Measurements from ENCODE around the gene DEFB124. TPM values are rescaled to one million over a fixed set of nuclear protein-coding genes. Genes with fewer than 3 reads are reported as not detected.
"Not testable (repeated sequence)": the region's sequence is repeated elsewhere in the genome, so short reads cannot be mapped to it uniquely, and the experiment has no call there.

DEFB124 gene, protein sequence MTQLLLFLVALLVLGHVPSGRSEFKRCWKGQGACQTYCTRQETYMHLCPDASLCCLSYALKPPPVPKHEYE
- 0.88 TPM for polyA plus RNA-seq (ENCODE audit: insufficient read length)

DNA sequence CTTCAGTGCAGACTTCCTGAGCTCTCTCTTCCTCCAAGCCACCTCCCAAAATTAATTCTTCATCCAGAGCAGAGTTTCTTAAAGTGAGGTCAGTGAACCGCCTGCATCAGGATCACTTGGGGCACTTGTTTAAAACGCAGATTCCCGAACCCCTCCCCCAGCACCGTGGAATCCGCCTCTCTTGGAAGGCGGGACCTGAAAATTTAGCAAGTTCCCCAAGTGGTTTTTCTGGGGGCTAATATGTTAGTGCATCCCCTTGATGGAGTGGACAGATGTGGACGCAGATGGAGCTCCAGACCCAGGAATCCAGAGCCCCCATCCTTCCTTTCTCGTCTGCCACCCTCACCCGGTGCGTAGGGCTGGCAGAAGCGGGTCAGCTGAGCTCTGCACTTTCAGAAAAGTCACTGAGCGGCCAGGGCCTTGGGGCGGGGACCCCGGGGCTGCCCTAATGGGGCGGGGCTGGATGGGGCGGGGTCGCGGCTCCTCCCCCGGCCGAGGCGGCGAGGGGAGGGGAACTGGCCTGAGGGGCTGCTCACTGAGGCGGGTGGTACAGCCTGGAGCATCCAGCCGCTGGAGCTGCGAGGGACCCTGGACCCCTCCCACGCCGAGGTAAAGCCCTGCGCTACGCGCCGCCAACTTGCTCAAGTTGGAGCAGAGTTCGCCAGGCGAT, at the start of gene DEFB124, which contains the start of gene REM1:
Gene DEFB124, minus strand, starts transcription at position 370 of the 670 bp plus-strand sequence. CDS start 2,114 bp downstream, outside the sequence.
Gene REM1, plus strand, starts transcription at position 531 of the 670 bp plus-strand sequence. CDS start 1,158 bp downstream, outside the sequence.
- peak; percentile 75 for DNase-seq

DNA sequence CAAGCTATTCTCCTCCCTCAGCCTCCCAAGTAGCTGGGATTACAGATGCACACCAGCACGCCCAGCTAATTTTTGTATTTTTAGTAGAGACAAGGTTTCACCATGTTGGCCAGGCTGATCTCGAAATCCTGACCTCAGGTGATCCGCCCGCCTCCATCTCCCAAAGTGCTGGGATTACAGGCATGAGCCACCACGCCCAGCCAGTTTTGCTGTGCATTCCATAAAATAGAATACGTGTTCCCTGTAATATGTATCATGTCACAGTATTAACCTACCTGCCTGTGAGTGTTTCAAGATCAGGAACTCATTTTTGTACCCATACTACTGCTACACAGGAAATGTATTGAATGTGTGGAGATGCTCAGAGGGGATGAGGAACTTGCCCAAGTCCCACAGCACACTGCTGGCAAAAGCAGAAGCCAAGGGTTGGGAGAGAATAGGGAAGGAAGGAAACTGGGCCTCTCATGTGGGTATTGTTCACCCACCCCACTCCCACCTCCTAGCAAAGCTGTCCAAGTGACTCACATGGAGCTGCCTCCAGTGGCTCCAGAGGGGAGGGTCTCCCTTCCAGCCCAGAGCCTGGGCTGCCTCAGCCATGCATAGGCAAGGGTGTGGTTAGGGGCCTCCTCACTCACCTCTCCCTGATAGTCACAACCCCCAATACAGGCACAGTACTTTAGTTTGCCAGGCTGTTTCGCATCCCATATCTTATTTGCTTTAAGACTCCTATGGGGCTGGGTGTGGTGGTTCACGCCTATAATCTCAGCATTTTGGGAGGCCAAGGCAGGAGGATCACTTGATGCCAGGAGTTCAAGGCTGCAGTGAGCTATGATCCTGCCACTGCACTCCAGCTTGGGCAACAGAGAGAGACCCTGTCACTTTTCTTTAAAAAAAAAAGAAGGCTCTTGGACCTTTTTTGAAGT, 48.7 kb upstream of the DEFB124 start:
- no peak for DNase-seq

DNA sequence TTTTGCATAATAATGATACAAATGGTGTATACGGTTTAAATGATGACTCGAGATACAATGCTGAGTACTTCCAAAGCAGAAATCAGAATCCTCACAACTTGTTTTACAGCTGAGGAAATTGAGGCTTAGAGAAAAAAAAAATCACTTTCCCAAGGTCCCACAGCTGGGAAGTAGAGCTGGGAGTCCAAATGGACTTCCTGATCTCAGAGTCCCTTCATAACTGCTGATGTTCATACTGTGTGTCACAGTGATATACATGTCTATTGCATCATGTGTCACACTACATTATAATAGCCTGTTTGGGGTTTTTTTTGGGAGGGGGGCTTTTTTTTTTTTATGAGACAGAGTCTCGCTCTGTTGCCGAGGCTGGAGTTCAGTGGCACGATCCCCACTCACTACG, 47.8 kb upstream of the DEFB124 start:
- no peak for DNase-seq

DNA sequence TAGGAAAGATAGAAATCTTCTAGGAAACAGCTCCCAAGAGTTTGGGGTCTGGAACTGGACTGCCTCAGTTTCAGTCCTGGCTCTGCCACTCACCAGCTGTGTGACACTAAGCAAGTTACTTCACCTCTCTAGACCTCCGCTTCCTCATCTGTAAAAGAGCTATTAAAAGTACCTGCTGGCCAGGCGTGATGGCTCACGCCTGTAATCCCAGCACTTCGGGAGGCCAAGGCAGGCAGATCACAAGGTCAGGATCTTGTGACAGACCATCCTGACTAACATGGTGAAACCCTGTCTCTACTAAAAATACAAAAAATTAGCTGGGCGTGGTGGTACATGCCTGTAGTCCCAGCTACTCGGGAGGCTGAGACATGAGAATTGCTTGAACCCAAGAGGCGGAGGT, 46.3 kb upstream of the DEFB124 start:
- DNase-seq, result not testable (repeated sequence)

DNA sequence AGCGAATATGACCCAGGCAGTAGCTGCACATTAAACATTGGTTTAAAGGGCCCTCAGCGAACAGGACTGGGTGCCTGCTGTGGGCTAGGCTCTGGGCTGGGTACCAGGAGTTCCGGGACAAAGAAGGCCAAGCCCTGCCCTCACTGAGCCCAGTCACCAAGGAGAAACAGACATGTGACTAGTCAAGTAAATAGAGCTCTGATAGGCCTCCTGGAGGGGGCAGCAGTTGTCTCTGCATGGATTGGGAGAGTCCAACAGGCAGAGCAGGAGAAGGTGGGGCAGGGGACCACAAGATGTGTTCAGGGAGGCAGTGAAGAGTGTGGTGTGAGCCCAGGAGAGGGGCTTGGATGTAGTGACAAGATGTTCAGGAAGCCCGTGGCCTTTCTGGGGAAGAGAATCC, 42.4 kb upstream of the DEFB124 start:
- no peak for DNase-seq

DNA sequence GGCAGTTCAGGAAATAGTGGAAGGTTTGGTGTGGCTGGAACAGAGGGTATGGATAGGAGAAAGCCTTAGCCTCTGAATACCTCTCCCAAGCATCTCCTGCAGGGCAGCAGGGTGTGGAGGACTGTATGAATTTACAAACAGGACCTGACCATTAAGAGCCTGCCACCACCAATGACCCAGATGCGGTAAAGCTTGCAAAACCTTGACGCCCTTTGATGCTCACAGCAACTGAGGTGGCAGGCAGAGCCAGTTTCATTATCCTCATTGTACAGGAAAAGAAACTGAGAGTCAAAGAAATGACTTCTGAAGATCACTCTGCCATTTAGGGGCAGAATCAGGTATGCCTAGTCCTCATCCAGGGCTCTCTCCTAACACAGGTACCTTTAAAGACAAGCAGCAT, 41.7 kb upstream of the DEFB124 start:
- DNase-seq, result no peak

DNA sequence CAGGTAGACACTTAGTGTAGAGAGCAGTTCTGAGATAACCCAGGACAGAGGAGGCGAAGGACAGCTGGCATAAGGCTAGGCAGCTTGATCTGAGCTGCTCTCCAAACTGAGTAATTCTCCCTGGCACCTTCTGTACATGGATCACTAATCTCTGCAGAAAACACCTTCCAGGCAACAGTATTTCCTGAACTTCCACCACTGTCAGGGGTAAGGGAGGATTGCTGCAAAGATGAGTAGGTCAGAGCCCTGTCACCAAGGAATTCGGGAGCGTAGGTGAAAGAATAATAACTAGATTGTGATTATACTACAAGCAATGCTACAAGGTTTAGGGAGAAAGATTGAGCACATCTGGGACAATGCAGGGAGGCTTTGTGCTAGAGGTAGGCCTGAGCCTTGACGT, 41.2 kb upstream of the DEFB124 start:
- DNase-seq, result no peak

DNA sequence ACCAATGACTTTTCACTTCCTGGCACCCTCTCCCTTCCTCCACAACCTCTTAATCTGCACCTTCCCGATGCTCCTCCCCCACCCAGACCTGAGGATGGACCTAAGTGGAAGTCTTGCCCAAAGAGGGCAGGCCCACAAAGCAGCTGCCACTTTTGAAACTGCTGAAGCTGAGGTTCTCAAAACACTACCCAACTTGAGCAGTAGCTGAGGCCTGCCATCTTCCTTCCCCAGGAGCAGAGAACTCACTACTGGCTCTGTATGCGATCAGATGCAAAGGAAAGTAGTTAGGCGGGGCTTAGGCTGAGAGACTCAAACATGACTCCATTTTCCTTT, 40.8 kb upstream of the DEFB124 start:
- DNase-seq, result no peak

DNA sequence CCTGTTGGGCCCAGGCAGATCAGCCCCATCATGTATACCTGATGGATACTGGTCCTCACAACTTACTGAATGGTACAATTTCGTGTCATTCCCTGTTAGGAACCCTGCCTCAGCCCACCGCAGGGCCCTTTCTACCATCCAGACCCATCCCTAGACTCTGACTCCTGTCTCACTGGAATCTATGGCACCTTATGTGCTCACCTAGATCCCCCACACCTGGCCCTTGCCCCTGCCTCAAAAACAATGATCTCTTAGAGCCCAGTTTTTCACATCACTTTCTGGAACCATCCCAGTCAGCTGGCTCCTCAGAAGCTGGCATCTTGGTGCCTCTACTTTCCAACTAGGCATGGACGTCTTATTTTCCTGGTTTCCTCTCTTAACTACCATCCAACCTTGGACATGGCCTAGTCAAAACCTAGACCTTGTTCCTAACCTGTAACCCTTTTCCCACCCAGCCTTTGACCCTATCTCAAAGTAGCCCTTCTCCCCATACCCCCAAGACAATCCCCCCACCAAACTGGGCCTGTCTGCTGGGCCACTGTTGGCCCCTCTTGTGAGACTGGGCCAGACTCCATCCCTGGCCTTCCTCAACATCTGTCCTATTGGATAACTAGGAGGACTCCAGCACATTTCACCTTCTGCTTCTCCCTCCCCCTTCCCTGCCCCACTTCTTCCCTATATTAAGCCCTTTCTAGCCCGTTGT, 40.3 kb upstream of the DEFB124 start:
- DNase-seq, result no peak

DNA sequence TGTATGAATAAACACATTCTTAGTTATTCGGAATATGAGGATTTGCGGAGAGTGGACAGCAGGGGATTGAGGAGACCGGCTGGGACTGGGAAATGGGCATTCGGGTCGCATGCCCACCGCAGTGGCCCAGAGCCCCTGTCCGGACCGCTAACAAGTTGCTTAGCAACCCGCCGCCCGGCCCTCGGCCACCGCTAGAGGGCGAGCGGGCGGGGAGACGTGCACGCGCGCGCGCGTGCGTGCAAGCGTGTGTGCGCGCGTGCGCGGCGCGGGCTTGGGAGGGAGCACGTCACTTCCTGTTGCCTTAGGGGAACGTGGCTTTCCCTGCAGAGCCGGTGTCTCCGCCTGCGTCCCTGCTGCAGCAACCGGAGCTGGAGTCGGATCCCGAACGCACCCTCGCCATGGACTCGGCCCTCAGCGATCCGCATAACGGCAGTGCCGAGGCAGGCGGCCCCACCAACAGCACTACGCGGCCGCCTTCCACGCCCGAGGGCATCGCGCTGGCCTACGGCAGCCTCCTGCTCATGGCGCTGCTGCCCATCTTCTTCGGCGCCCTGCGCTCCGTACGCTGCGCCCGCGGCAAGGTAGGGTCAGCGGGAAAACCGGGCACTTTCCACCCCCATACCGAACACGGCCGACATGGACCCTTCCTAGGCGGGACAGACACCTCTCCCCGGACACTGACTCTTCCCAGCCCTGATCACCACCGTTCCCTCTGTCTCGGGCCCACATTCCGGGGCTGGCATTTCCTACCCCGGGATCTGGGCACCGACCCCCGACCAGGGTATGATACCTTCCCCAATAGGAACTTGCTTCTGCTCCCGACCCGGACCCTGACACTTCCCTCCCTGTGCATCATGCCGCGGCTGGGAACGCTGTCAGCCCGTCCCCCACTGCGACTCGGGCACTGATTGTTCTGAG, 39.5 kb upstream of the DEFB124 start, which contains the start of gene HM13:
Gene HM13, plus strand, starts transcription at position 289 of the 918 bp plus-strand sequence. Its CDS starts 110 bp downstream, at position 399.
- DNase-seq, result peak; percentile 97

DNA sequence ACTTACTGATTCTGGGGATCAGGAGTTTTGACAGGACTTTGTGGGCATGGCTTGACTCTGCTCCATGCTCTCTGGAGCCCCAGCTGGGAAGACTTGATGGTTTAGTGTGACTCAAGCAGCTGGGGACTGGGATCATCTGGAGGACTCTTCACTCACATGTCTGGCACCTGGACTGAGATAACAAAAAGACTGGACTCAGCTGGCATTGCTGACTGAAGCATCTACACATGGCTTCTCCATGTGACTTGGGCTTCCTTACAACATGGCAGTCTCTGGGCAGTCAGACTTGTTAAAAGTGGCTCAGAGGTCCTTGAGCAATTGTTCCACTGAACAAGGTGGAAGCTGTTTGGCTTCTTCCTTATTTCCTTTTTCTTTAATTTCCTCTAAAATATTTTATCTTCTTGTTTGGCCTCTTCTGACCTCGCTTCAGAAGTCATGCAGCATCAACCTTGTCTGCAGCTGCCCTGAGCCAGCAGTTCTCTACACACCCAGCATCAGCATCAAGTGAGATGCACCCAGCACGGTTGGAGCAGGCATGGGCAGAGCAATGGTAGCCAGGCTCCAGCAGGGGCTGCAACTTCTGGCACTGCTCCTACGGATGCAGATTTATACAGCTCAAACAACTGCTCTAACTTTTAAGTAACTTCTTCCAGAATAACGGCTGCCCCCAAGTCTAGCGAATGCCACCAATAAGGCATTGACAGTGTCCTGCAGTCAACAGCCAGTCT, 33.8 kb upstream of the DEFB124 start:
- no peak for DNase-seq

DNA sequence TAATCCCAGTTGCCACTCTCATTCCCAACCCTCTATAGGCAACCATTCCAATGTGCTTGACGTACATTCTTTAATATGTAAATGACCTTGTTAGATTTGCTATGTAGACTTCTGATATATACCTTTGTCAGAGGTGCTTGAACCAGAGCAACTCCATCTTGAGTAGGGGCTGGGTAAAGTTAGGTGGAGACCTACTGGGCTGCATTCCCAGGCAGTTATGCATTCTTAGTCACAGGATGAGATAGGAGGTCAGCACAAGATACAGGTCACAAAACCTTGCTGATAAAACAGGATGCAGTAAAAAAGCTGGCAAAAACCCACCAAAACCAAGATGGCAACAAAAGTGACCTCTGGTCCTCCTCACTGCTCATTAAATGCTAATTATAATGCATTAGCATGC, 31.0 kb upstream of the DEFB124 start:
- DNase-seq, result no peak

DNA sequence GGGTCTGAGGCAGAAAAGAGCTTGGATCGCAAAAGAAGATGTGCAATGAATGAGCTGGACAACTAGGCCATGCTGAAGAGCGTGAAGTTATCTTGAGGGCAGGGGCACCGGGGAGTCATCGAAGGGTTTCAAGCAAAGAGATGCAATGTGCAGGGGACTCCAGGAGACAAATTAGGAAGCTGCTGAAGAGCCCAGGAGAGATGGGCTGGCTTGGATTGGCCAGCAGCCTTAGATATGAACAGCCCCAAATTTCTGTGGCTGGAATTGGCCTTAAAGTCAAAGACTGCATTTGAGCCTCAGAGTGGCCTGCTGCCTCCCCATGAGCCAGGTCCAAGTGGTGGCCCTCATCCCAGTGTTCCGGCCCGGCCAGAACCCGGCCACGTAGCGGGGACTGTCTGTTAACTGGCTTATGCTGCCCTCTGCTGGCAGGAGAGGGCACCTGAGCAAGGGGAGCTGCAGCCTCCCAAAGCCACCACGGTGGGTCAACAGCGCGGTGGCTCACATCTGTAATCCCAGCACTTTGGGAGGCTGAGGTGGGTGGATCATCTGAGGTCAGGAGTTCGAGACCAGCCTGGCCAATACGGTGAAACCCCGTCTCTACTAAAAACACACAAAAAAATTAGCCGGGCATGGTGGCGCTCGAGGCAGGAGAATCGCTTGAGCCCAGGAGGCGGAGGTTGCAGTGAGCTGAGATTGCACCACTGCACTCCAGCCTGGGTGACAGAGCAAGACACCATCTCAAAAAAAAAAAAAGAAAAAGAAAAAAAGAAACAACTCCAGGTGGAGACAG, 28.2 kb upstream of the DEFB124 start:
- DNase-seq, result peak; percentile 91

DNA sequence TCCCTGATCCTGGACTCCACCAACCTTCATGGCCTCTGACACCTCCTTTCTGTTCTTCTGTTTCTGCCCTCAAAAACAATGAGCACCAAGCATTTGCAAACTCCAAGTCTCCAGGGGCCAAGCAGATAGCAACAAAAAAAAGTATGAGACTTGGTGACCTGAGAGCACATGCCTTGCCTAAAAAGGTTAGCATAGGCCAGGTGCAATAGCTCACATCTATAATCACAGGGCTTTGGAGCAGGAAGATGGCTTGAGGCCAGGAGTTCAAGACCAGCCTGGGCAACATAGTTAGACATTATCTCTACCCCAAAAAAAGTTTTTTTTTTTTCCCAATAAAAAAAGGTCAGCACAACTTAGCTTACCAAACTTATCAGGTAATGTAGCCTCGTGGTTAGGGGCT, 25.6 kb upstream of the DEFB124 start:
- no peak for DNase-seq

DNA sequence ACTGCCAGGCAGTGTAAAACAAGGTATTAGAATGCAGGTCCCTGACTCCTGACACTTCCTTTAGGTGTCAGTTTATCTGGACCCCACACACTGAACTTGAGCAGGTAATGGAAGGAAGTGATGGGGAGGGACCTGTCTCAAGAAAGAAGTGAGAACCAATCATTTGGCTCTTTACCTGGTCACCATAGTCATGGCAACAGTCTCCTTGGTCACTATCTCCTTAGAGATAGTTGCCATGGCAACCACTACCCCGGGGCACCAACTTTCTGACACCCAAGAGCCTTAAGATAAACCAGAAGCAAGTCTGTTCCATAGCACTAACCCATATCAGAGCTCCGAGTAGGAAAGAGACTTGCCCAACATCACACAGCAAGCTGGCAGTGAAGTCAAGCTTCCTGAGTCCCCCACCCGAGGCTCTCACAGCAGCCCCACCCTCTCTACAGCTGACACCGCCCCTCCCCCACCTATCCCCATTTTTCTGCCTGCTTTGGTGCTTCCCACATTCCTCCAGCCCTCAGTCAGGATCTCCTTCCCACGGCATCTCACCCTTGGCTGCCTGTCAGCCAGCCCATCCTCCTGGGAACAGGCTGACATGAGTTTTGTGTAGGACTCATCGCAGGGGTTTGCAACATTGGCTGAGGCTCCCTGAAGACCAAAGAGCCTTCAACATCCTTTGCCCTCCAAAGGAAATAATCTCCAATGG, 23.1 kb upstream of the DEFB124 start:
- DNase-seq, result no peak

DNA sequence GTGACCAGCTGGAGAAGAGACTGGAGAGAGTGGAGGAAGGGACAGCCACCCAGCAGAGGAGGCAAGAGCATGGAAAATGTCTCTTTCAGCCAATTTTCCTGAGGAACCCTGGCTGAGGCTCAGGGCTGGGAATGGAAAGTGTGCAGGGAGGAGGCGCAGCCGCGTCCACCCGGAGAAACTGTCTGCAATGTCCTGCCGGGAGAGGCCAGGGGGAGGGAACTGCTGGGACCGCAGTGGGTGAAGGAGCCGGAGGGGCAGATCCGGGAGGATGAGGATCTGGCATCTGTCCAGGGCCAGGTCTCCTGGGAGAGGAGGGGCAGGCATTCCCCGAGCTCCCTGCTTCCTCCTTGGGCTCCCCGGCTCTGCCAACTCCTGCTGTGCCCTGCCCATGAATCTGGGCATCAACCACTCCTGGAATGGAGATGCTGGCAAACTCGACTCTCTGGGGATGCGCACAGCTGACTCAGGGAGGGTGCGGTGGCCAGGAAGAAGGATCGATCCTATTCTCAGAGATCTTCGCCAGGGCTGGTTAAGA, 21.9 kb upstream of the DEFB124 start:
- DNase-seq, result peak; percentile 94

DNA sequence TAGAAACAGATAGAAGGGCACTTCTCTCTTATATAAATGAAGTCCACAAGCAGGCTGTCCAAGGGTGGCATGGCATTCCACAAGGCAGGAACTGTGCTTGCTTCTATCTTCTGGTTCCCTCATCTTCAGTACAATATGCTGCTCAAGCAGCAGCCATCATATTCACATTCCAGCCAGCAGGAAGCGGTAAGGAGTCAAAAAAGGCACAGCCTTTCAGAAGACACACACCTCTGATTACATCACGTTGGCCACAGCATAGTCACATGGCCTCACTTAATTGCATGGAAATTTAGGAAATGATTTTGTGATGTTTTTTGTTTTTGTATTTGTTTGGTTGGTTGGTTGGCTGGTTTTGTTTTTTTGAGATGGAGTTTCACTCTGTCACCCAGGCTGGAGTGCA, 19.2 kb upstream of the DEFB124 start:
- no peak for DNase-seq

DNA sequence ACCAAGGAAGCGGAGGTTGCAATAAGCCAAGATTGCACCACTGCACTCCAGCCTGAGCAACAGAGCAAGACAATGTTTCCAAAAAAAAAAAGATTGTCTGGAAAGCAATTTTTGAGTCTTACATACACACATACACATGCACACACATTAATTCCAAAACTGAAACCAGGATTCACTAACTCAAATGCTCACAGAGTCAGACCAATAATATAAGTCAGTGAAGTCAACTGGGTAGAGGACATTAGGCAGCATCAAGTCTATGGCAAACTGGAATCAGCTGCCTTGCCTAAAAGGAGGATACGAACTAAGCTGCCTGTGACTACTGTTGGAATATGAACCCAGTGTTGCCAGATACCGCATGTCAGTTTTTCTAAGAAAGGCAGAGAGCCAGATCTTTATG, 15.8 kb upstream of the DEFB124 start:
- DNase-seq, result no peak

DNA sequence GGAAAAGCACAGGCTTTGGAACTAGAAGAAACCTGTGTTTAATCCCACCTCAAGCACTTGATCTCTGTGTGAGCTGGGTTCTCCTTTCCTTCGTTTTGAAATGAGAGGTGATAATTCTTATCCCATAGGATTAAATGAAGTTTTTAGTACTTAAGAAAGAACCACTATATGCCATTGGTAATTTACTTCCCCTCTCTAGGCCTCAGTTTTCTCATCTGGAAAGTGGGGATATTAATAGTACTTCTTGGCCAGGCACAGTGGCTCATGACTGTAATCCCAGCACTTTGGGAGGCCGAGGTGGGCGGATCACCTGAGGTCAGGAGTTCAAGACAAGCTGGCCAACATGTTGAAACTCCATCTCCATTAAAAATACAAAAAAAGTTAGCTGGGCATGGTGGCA, 14.2 kb upstream of the DEFB124 start:
- DNase-seq, result no peak
